ENCODE data around the gene TPRA1.
"Not testable (repeated sequence)": the region's sequence is repeated elsewhere in the genome, so short reads cannot be mapped to it uniquely, and the experiment has no call there.

TPRA1 gene

DNA sequence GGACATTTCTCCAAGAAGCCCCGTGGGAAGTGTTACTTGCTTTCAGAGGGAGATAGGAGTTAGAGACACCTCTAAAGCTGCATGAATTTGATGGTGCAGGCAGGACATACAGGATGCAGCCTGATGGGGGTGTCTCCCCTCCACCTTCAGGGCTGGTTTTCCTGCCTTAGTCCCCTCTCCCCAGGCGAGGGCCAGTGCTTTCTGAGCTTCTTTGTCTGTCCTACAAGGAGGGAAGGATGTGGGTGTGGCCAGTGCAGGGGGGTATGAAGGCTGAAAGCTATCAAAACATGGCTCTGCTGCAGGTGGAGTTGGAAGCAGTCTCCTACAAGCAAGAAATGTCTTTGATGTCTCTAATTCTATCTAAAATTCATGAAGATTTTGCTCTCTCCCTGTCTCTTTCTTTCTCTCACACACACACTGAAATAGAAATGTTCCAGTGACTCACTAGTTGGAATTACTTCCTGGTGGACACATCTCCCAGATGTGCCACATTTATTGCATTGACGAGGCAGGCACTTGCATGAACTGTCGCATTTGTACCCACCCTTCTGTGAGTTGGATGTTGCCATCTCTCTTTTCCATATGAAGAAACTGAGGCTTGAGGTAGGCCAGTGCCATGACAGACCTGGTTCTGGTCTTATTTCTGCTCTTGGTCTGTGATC, 24.5 kb upstream of the TPRA1 start:
- H3K4me1 ChIP-seq (ENCODE audit: control insufficient read depth, insufficient read depth, low read length) = peaks cover 5% of the 10 kb centered on the region
- no peak overlapping the region for H3K9ac ChIP-seq (ENCODE audit: low read length in 2 of 2)
- H3K9me3 ChIP-seq (ENCODE audit: control insufficient read depth in 2 of 2, low read length in 2 of 2) = no peaks in the 10 kb centered on the region
- no peak overlapping the region for H3K4me3 ChIP-seq (ENCODE audit: low read length in 2 of 2)
- no peak overlapping the region for H3K27ac ChIP-seq (ENCODE audit: low read length)
- H3K36me3 ChIP-seq (ENCODE audit: control insufficient read depth in 2 of 2, insufficient read depth in 2 of 2, low read length in 2 of 2) = peaks cover 7 to 9% of the 10 kb centered on the region in 2 donors
- H3K27me3 ChIP-seq (ENCODE audit: control insufficient read depth in 1 of 2, insufficient read depth in 2 of 2, low read length in 2 of 2) = no peaks in the 10 kb centered on the region

DNA sequence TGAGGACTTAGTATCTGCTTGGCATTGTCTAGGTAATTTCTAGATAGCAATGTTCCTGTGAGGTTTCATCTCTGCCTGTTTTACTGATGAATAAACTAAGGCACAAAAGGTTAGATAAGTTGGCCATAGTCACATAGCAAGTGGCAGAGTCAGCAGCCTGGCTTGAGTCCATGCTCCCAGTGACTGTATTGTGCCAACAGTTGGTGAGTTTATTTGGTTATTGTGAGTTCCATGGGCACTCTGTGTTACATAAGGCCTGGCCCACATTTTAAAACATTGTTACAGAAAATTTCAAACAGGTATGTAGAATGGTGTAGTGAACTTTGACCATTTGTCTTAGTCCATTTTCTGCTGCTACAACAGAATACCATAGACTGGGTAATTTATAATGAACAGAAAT, 22.9 kb upstream of the TPRA1 start:
- H3K4me1 ChIP-seq (ENCODE audit: control insufficient read depth, insufficient read depth, low read length) = peaks cover 5% of the 10 kb centered on the region
- peaks cover 10 to 16% of the 10 kb centered on the region in 2 donors for H3K36me3 ChIP-seq (ENCODE audit: control insufficient read depth in 2 of 2, insufficient read depth in 2 of 2, low read length in 2 of 2)
- H3K9ac ChIP-seq (ENCODE audit: low read length in 2 of 2) = no peak overlapping the region
- no peaks in the 10 kb centered on the region for H3K9me3 ChIP-seq (ENCODE audit: control insufficient read depth in 2 of 2, low read length in 2 of 2)
- no peaks in the 10 kb centered on the region for H3K27me3 ChIP-seq (ENCODE audit: control insufficient read depth in 1 of 2, insufficient read depth in 2 of 2, low read length in 2 of 2)
- H3K4me3 ChIP-seq (ENCODE audit: low read length in 2 of 2) = no peak overlapping the region
- H3K27ac ChIP-seq (ENCODE audit: low read length) = no peak overlapping the region

DNA sequence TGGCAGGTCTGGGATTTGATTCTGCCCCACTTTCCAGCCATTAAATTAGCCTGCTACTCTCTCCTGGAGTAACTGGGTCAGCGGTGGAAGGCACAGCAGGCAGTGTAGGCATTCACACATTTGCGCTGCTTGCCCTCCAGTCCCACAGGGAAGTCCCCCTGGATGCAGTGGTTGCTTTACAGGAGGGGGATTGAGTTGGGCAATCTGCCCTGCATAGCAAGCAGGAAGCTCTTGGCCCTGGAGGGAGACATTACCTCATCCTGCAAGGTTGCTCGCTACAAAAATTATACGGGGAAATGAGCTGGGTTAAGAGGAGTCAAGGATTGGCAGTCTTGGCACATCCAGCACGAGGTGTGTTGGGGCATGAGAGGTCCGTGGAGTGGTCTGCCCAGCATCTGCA, 22.4 kb upstream of the TPRA1 start:
- no peaks in the 10 kb centered on the region for H3K27me3 ChIP-seq (ENCODE audit: control insufficient read depth in 1 of 2, insufficient read depth in 2 of 2, low read length in 2 of 2)
- no peaks in the 10 kb centered on the region for H3K9me3 ChIP-seq (ENCODE audit: control insufficient read depth in 2 of 2, low read length in 2 of 2)
- no peak overlapping the region for H3K4me3 ChIP-seq (ENCODE audit: low read length in 2 of 2)
- no peak overlapping the region for H3K9ac ChIP-seq (ENCODE audit: low read length in 2 of 2)
- peaks cover 5% of the 10 kb centered on the region for H3K4me1 ChIP-seq (ENCODE audit: control insufficient read depth, insufficient read depth, low read length)
- H3K36me3 ChIP-seq (ENCODE audit: control insufficient read depth in 2 of 2, insufficient read depth in 2 of 2, low read length in 2 of 2) = peaks cover 8 to 16% of the 10 kb centered on the region in 2 donors
- no peak overlapping the region for H3K27ac ChIP-seq (ENCODE audit: low read length)

DNA sequence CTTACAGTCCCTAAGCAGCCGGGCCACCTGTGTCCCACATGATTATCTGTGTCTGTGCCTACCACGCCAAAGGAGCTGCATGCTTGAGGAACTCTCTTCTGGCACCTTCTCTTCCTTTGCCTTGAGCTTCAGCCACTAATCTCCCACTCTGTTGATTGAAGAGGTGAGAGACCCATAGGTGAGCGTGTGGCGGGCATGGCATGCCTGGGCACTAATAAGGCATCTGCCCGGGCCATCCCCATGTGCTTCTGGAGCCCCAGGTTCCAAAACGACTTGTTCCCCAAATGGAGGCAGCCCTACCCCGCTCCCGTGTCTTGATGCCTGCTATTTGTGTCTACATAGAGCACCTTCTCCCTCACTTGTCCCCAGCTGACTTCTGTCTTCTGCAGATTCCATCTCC, 20.7 kb upstream of the TPRA1 start:
- no peak overlapping the region for H3K27ac ChIP-seq (ENCODE audit: low read length)
- H3K9me3 ChIP-seq (ENCODE audit: control insufficient read depth in 2 of 2, low read length in 2 of 2) = no peaks in the 10 kb centered on the region
- peaks cover 19 to 21% of the 10 kb centered on the region in 2 donors for H3K36me3 ChIP-seq (ENCODE audit: control insufficient read depth in 2 of 2, insufficient read depth in 2 of 2, low read length in 2 of 2)
- peaks cover 5% of the 10 kb centered on the region for H3K4me1 ChIP-seq (ENCODE audit: control insufficient read depth, insufficient read depth, low read length)
- H3K9ac ChIP-seq (ENCODE audit: low read length in 2 of 2) = no peak overlapping the region
- H3K27me3 ChIP-seq (ENCODE audit: control insufficient read depth in 1 of 2, insufficient read depth in 2 of 2, low read length in 2 of 2) = no peaks in the 10 kb centered on the region
- H3K4me3 ChIP-seq (ENCODE audit: low read length in 2 of 2) = no peak overlapping the region

DNA sequence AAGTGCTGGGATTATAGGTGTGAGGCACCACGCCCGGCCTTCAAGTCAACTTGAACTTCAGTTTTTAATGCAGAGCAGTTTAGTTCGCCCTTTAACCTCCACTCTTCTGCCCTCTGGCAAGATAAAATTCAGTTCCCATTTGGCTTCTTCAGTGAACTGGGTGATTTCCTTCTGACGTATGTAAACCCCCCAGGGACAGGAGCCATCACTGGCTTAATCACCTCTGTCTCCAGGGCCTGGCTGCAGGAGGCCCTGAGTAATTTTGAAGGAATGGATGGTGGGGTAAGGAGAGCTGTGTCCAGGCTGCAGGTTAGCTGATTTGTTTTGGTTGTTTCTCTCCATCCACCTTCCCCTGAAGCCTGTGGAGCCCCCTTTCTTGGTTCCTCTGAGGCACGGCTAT, 19.6 kb upstream of the TPRA1 start:
- Histone ChIP-seq H3K4me1 (ENCODE audit: control insufficient read depth, insufficient read depth, low read length) (peaks cover 5% of the 10 kb centered on the region), H3K27me3 (ENCODE audit: control insufficient read depth in 1 of 2, insufficient read depth in 2 of 2, low read length in 2 of 2) (no peaks in the 10 kb centered on the region), H3K9me3 (ENCODE audit: control insufficient read depth in 2 of 2, low read length in 2 of 2) (no peaks in the 10 kb centered on the region), H3K27ac (ENCODE audit: low read length) (no peak overlapping the region), H3K36me3 (ENCODE audit: control insufficient read depth in 2 of 2, insufficient read depth in 2 of 2, low read length in 2 of 2) (peaks cover 19 to 25% of the 10 kb centered on the region in 2 donors), H3K4me3 (ENCODE audit: low read length in 2 of 2) (no peak overlapping the region), H3K9ac (ENCODE audit: low read length in 2 of 2) (no peak overlapping the region)

DNA sequence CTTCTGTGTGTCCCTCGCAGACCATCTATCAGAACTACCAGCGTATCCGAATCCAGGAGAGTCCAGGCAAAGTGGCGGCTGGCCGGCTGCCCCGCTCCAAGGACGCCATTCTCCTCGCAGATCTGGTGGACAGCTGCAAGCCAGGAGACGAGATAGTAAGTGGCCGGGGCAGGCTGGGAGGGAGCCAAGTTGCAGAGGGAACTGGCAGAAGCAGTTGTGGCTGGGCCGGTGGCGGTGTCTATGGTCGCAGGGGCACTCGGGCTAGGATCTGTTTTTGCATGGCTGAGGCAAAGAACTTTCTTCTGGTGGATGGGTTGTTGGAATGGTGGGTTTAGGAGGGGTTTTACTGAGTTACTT, 17.8 kb upstream of the TPRA1 start:
- Histone ChIP-seq H3K4me3 (ENCODE audit: low read length in 2 of 2) (no peak overlapping the region), H3K27me3 (ENCODE audit: control insufficient read depth in 1 of 2, insufficient read depth in 2 of 2, low read length in 2 of 2) (no peaks in the 10 kb centered on the region), H3K9me3 (ENCODE audit: control insufficient read depth in 2 of 2, low read length in 2 of 2) (no peaks in the 10 kb centered on the region), H3K4me1 (ENCODE audit: control insufficient read depth, insufficient read depth, low read length) (peaks cover 5% of the 10 kb centered on the region), H3K36me3 (ENCODE audit: control insufficient read depth in 2 of 2, insufficient read depth in 2 of 2, low read length in 2 of 2) (peaks cover 19 to 29% of the 10 kb centered on the region in 2 donors), H3K9ac (ENCODE audit: low read length in 2 of 2) (no peak overlapping the region), H3K27ac (ENCODE audit: low read length) (no peak overlapping the region)

DNA sequence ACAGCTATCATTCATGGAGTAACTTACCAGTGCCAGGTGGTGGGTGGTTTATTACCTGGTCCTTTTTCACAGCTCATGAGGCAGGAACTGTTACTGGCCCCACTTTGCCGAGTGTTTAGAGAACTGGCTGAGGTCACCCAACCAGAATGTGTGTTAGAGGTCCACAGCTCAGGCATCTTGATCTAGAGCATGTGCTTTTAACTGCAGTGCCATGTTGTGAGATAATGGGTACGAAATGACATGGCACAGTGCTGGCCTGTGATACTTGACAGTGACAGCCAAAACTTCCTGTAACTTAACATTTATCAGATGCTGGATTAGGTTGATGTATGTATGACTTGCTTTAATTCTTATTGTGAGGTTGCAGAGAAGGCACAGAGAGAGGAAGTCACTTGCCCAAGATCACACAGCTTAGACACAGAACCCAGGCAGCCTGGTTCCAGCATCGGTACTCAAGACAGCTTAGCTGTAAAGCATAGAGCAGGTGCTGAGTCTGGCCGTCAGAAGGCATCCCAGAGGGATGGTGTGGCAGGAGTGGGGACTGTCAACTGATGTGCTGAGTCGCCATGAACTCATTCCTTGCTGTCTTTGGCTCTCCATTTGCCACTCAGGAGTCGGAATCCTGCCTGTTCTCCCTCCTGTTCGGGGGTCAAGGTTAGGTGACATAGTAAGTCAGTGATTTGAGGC, 17.3 kb upstream of the TPRA1 start:
- Histone ChIP-seq H3K9me3 (ENCODE audit: control insufficient read depth in 2 of 2, low read length in 2 of 2) (no peaks in the 10 kb centered on the region), H3K27ac (ENCODE audit: low read length) (no peak overlapping the region), H3K27me3 (ENCODE audit: control insufficient read depth in 1 of 2, insufficient read depth in 2 of 2, low read length in 2 of 2) (no peaks in the 10 kb centered on the region), H3K36me3 (ENCODE audit: control insufficient read depth in 2 of 2, insufficient read depth in 2 of 2, low read length in 2 of 2) (peaks cover 19 to 29% of the 10 kb centered on the region in 2 donors), H3K9ac (ENCODE audit: low read length in 2 of 2) (no peak overlapping the region), H3K4me1 (ENCODE audit: control insufficient read depth, insufficient read depth, low read length) (peaks cover 5% of the 10 kb centered on the region), H3K4me3 (ENCODE audit: low read length in 2 of 2) (no peak overlapping the region)

DNA sequence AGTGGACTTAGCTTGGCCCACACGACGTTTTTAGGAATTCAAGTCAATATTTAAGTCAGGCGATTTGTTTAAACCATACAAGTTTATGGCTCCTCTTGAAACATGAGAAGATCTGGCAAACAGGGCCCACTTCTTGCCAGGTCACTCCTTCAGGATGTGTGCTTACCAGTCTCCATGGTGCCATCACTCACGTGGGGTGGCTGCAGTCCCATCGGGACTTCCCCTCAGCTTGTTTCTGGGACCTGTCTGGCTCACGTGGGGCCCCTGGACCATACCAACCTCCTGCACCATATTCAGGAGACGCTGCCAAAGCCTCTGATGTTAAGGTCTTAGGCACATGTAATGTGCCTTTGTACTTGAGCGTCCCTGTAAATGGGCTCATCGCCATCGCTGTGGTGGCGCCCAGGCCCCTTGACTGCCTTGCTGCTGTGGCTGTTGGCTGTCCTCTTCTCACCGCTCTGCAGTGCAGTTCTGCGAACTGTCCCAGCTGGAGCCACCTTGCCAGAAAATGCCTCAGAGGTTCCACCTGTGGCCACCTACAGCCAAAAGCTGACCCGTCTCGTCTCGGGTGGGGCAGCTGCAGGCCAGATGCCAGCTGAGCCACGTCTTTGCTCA, 16.6 kb upstream of the TPRA1 start:
- H3K4me3 ChIP-seq (ENCODE audit: low read length in 2 of 2) = no peak overlapping the region
- no peaks in the 10 kb centered on the region for H3K4me1 ChIP-seq (ENCODE audit: control insufficient read depth, insufficient read depth, low read length)
- H3K9ac ChIP-seq (ENCODE audit: low read length in 2 of 2) = no peak overlapping the region
- H3K27me3 ChIP-seq (ENCODE audit: control insufficient read depth in 1 of 2, insufficient read depth in 2 of 2, low read length in 2 of 2) = no peaks in the 10 kb centered on the region
- no peak overlapping the region for H3K27ac ChIP-seq (ENCODE audit: low read length)
- H3K9me3 ChIP-seq (ENCODE audit: control insufficient read depth in 2 of 2, low read length in 2 of 2) = no peaks in the 10 kb centered on the region
- H3K36me3 ChIP-seq (ENCODE audit: control insufficient read depth in 2 of 2, insufficient read depth in 2 of 2, low read length in 2 of 2) = peaks cover 19 to 29% of the 10 kb centered on the region in 2 donors

DNA sequence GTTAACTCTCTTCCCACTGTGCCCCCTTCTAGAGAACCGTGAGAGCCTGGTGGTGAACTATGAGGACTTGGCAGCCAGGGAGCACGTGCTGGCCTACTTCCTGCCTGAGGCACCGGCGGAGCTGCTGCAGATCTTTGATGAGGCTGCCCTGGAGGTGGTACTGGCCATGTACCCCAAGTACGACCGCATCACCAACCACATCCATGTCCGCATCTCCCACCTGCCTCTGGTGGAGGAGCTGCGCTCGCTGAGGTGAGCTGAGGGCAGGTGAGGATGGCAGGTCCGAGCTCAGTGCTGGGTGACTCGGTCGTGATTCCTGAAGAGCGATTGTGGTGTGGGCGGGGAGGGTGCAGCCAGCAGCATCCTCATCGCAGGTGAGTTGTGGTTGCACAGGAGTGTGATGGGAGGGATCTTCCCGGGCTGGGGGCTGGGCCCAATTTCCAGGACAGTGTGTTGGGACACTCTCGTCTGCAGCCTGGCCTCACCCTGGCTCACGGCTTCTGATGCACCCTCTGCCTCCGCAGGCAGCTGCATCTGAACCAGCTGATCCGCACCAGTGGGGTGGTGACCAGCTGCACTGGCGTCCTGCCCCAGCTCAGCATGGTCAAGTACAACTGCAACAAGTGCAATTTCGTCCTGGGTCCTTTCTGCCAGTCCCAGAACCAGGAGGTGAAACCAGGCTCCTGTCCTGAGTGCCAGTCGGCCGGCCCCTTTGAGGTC, 15.7 kb upstream of the TPRA1 start:
- Histone ChIP-seq H3K4me3 (ENCODE audit: low read length in 2 of 2) (no peak overlapping the region), H3K9ac (ENCODE audit: low read length in 2 of 2) (no peak overlapping the region), H3K27me3 (ENCODE audit: control insufficient read depth in 1 of 2, insufficient read depth in 2 of 2, low read length in 2 of 2) (no peaks in the 10 kb centered on the region), H3K27ac (ENCODE audit: low read length) (no peak overlapping the region), H3K9me3 (ENCODE audit: control insufficient read depth in 2 of 2, low read length in 2 of 2) (no peaks in the 10 kb centered on the region), H3K36me3 (ENCODE audit: control insufficient read depth in 2 of 2, insufficient read depth in 2 of 2, low read length in 2 of 2) (peaks cover 19 to 29% of the 10 kb centered on the region in 2 donors), H3K4me1 (ENCODE audit: control insufficient read depth, insufficient read depth, low read length) (no peaks in the 10 kb centered on the region)

DNA sequence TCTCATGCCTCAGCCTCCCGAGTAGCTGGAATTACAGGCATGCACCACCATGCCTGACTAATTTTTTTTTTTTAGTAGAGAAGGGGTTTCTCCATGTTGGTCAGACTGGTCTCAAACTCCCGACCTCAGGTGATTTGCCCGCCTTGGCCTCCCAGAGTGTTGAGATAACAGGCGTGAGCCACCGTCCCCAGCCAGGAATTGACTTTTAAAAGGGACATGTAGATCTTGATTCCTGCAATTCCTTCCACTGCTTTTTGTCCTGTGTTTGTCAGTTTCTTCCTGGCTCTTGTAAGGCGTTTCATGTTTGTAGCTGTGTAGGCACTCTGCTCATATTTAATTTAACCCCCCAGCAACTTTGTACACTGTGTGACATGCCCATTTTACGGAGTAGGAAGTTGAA, 15.0 kb upstream of the TPRA1 start:
- not testable (repeated sequence) for H3K4me1 ChIP-seq (ENCODE audit: control insufficient read depth, insufficient read depth, low read length); H3K27ac ChIP-seq (ENCODE audit: low read length); H3K9me3 ChIP-seq (ENCODE audit: control insufficient read depth in 2 of 2, low read length in 2 of 2); H3K9ac ChIP-seq (ENCODE audit: low read length in 2 of 2); H3K4me3 ChIP-seq (ENCODE audit: low read length in 2 of 2); H3K27me3 ChIP-seq (ENCODE audit: control insufficient read depth in 1 of 2, insufficient read depth in 2 of 2, low read length in 2 of 2)
- peaks cover 13 to 27% of the 10 kb centered on the region in 2 donors for H3K36me3 ChIP-seq (ENCODE audit: control insufficient read depth in 2 of 2, insufficient read depth in 2 of 2, low read length in 2 of 2)

Measured in stomach smooth muscle (tissue), 2 donors.